Fibroblast of the conjunctiva (primary cell): ENCODE data around the gene NAT9.

ENCODE experiments used
- DNase-seq: peaks from one replicate; pipeline ENCODE4 v3.0.0-alpha.2; 2010; ENCODE audit warnings: low read depth

Gene NAT9

GRCh38 chr17:74779948-74780400 lies 3.8 kb upstream of the NAT9 start:
- no peak for DNase-seq

GRCh38 chr17:74779501-74779900 lies 3.4 kb upstream of the NAT9 start:
- no peak for DNase-seq

DNA sequence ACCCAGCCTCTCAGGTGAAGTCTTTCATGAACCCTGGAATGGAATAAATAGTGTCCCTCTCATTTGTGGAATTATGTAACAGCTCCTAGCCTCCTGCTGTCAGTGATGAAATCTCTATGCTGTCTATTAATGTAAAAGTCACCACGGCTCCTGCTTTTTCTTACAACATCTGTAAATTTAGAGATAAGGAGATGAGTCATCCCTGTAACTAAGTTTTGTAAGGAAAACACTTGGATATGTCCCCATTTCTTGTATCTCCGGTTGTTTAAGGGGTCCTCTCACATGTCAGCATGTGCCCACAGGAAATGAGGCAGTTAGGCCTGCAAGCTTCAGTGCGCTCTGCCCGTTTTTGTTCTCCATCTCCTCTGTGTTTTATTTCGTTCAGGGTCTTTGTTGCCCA lies 2.8 kb upstream of the NAT9 start:
- DNase-seq = no peak

DNA sequence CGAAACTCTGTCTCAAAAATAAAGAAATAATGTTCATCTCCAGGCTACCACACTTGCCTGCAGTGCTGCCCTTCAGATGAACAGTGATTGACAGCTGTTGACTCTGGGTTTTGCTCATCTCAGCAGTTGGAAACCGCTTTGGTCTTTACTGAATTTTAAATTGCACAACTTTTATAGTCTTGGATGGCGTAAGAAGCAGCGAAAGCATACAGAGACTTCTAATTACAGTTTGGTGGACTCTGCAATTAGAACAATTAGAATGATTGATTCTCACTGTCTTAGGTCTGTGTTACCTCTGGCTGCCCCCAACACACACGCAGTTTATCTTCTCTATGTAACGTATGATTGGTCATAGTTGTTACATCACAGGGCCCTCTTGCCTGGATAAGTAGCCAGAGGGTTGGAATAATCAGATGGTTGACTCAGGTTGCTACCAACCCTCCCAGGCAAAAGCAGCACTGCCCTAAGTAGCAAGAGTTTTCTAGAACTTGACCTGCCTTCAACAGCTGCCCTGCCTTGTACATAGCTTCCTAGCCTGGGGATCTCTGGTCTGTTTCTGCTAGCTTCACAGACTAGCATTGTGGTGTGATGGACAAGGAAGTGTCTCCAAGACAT lies 1.9 kb upstream of the NAT9 start:
- DNase-seq = no peak

- no peak for DNase-seq
Measured at GRCh38 chr17:74776990-74777389, 845 bp upstream of the NAT9 start.

DNA sequence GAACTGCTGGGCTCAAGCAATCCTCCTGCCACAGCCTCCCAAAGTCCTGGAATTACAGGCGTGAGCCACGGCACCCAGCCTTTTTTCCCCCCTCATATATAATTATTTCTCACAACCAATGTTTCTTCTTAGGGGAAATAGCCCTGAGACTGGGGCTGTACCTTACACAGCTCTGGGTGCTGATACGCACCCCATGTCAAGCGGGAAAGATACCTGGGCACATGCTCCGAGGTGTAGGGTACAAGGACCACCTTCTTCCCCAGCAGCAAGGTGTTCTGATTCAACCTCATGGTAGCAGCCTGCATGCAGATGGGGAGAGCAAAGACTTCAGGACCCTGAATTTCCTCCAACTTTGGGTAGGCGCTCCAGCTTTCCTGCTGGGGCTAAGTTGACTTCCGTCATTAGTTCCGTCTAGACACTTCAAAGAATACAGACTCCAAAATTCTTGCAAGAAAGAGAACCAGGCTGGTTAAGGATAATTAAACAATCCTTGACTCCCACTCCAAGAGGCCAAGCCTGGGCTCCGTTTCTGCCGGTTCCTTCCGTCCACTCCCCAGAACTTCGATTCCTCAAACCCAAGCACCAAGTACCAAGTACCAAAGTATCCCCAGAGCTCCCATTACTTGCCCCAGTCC lies 619 bp downstream of the NAT9 start:
- DNase-seq = no peak

DNA sequence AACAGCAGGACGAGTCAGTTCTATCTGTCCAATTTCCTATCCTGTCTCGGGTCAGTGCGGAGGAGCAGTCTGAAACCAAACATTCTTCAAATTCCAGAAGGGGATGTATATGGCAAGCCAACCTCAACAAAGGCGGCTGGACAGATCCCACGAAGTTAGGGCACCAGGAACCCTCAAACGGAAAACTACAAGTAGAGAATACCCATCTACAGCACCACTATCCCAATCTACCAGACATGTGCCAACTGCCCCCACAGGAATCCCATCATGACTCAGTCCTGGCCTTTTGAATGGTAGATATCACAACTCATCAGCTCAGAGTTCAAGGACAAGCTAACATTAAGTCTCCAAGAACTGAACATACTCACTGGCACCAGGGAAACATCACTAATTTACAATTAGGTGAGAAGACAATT lies 2.3 kb downstream of the NAT9 start:
- DNase-seq = no peak

DNA sequence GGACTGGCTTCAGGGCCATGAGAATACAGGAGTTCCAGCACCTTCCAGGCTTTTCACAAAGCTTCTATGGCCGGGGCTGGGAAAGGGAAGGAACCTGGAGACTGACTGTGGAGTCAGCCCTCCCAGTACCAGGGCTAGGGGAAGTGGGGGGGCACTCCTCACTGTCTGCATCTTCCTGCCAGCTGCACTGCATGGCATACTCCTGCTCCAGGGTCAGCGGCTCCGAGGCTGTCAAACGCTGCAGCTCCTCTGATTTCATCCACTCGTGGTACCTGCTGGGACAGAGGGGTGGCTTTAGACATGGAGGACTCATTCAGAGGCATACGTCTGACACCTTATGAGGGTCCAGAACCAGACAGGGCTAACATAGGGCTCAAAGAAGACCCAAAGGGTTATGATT lies 2.7 kb downstream of the NAT9 start:
- no peak for DNase-seq

GRCh38 chr17:74772053-74772452 lies 4.1 kb downstream of the NAT9 start:
- no peak for DNase-seq

GRCh38 chr17:74771319-74771914 lies 4.7 kb downstream of the NAT9 start:
- DNase-seq = no peak

DNA sequence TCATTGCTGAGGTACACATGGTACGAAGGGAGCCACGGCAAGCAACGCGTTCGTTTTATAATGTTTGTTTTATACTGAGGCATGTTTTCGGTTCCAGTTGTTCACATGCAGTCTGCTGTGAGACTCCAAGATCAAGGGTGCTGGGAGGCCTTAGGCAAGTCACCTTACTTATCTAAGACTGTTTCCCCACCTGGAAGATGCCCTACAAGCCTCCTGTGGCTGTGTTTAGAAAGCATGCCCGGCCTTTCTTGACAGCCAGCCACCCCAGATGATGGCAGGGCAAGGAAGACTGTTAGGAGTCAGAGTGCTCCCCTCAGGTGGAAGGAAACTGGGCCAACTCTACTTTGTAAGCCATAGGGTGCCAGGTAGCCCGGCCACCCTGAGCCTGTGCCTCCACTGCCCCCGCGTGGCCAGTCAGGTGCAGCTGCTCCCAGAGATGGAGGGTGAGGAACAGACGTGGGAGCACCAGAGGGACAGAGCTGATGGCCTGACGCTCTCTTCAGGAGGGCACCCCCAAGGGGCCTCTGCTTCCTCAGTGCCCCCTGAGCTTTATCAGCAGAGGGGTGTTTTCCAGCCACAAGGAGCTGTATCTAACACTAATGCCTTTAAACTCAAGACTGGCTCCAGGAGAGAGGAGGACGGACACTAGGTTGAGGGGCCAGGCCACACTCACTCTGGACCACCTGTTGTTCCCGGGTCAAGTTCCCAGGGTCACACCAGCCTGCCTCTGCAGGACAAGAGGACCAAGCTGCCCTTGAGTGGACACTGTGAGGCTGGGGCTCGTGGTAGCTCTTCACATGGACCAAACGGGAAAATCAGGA lies 5.4 kb downstream of the NAT9 start:
- peak; percentile 18 for DNase-seq

- no peak for DNase-seq
Measured at GRCh38 chr17:74769856-74770497, 6.2 kb downstream of the NAT9 start.

DNA sequence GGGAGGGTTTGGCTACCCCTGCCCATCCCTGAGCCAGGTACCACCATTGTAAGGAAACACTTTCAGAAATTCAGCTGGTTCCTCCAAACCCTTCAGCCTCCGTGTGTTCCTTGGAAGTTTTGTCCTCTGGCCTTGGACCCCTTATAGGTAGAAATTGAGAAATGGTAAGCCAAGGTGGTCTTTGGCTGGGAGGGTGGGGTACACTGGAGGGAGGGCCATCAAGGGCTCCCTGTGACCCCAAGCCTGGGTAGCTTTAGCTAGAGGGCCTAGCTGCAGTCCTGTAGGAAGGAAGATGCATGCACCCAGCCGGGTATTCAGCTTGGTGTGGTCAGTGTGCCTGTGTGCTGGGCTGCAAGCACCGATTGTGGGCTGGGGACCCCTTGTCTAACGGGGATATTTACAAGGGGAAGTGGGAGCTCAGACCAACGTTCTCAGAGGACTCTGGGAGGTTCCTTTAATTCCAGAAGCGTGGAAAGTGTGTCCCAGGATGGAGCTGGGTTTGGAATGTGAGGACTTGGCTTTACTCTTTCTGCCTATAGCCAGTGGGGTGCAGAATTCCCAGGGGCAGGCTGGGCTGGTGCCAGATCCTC lies 6.8 kb downstream of the NAT9 start:
- DNase-seq = no peak

- no peak for DNase-seq
Measured at GRCh38 chr17:74768763-74769114, 7.4 kb downstream of the NAT9 start.

DNA sequence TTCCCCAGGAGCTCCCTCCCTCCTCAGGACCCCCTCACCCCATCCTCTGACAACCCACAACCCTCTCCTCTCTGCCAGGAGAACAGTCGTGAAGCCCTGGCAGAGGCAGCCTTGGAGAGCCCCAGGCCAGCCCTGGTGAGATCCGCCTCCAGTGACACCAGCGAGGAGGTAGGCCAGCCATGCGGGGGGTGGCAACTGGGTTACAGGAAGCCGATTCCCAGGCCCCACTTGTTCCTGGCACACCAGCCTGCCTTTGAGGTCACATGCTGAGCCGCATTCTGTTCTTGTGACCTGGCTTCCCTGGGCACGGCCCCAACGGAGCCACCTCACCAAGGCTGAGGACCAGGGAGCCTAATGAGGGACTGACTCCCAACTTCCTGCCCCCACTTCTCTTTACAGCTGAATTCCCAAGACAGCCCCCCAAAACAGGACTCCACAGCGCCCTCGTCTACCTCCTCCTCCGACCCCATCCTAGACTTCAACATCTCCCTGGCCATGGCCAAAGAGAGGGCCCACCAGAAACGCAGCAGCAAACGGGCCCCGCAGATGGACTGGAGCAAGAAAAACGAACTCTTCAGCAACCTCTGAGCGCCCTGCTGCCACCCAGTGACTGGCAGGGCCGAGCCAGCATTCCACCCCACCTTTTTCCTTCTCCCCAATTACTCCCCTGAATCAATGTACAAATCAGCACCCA lies 7.9 kb downstream of the NAT9 start:
- peak; percentile 23 for DNase-seq

- DNase-seq = no peak
Measured at GRCh38 chr17:74767111-74767516, 9.0 kb downstream of the NAT9 start.

- no peak for DNase-seq
Measured at GRCh38 chr17:74766413-74766812, 9.7 kb downstream of the NAT9 start.

GRCh38 chr17:74764751-74765286 lies 11.3 kb downstream of the NAT9 start:
- no peak for DNase-seq

- no peak for DNase-seq
Measured at GRCh38 chr17:74763565-74764387, 12.4 kb downstream of the NAT9 start.

GRCh38 chr17:74761931-74762330 lies 14.2 kb downstream of the NAT9 start:
- DNase-seq = no peak
